ENCODE measurements around the gene GSTM5. TPM values are rescaled to one million over a fixed set of nuclear protein-coding genes. Genes with fewer than 3 reads are reported as not detected.
A peak's percentile ranks its signal among the peaks of the same experiment; 100 is the strongest.

GSTM5 gene
- total RNA-seq, 1 experiment from 2014 or later, result 0.11 TPM

DNA sequence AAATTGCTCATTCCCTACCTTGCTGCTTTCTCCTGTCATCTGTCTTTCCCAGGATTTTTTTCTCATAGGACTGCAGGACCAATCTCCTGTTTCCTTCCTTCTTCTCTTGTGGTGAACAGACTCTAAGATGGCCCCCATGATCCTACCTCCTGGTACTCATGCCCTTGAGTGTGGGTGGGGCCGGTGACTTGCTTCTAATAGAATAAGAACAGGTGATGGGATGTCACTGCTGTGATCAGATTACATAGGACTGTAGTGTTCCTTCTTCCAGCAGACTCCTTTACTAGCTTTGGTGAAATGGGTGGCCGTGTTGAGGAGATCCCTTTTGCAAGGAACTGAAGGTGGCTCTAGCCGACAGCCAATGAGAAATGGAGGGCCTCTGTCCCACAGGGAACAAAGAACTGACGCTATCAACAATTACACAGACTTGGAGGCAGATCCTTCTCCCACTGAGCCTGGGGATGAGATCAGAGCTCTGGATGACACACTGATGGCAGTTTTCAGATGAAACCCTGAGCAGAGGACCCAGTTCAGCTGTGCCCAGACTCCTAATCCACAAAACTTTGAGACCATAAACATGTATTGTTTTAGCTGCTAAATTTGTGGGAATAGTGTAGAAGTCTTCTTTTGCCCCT, 21.3 kb downstream of the GSTM5 start:
- TF ChIP-seq OVOL2 (CRISPR knock-in tag; IDR thresholded peaks at IDR 0.05; ENCODE audit: borderline replicate concordance) (no peak), ZNF138 (CRISPR knock-in tag; conservative IDR thresholded peaks at IDR 0.05) (no peak), HMGXB4 (CRISPR knock-in tag; IDR thresholded peaks at IDR 0.05) (no peak), FOXK1 (CRISPR knock-in tag; IDR thresholded peaks at IDR 0.05) (no peak), ZNF121 (CRISPR knock-in tag; IDR thresholded peaks at IDR 0.05) (no peak), ZNF317 (CRISPR knock-in tag; IDR thresholded peaks at IDR 0.05; ENCODE audit: borderline replicate concordance, low read depth) (no peak)
- DNase-seq (ENCODE audit: low spot score) (no peak), ATAC-seq (no peak)
- H3K9me3 Mint-ChIP-seq, result peaks cover 14% of the 10 kb centered on the region
- H3K36me3 Mint-ChIP-seq, result 0 out of 2 replicates have a peak, but pooled peaks cover 2% of the 10 kb centered on the region
- H3K27ac Mint-ChIP-seq, result no peak overlapping the region
- H3K4me1 Mint-ChIP-seq, result peaks cover 13% of the 10 kb centered on the region
- peaks cover 45% of the 10 kb centered on the region for H3K27me3 Mint-ChIP-seq (ENCODE audit: low read depth)
- POLR2A ChIA-PET, result no interaction called here
- no peak overlapping the region for H3K4me3 Mint-ChIP-seq
- CTCF ChIA-PET, result interaction anchor here (1.0 to 2.2 kb wide), 2 partner anchors 93 to 103 kb away, joined by 6 to 8 read pairs; no protein-coding TSS in a partner anchor

DNA sequence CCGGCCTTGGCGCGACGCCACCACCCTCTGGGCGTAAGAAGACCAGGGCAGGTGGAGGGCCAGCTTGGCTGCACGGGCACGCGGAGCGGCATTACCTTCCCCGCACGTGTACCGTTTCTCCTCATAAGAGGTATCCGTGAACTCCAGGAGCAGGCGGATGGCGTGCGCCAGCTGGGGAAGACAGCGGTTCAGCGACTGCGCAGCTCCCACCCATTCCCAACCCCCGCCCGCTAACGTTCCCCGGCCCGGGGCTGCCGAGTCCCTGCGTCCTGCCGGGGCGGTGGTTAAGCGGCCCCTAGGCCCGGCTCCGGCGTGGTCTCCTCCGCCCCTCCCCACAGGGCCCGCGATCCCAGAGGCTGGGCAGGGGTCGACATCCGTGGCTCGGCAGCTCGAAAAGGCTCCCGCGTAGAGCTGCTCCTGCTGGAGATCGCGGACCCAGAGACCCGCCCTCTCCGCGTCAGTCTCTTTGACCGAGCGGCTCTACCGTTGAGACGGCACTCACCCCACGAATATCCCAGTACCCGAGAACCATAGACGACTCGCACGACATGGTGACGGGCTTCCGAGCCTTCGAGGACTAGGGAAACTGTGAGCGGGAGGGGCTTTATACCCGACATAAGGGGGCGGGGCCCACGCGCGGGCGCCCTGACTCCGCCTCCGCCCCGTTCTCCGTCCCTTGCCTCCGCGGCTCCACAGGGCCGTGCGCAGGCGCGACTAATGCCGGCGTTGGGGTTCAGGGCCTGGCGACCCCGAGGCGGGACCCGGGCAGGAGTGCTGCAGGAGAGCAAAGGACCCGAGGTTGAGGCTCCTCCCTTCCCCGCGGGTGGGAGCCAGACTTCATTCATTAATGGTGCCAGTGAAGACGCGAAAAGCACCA, 27.9 kb downstream of the GSTM5 start:
- H3K27me3 Mint-ChIP-seq (ENCODE audit: low read depth), result peaks cover 70% of the 10 kb centered on the region
- TF ChIP-seq SMAD3 (CRISPR knock-in tag; IDR thresholded peaks at IDR 0.05; ENCODE audit: borderline replicate concordance) (no peak), SP1 (CRISPR knock-in tag; conservative IDR thresholded peaks at IDR 0.05) (peak; percentile 88), ZNF263 (CRISPR knock-in tag; IDR thresholded peaks at IDR 0.05; ENCODE audit: low read depth) (no peak), FOXP1 (CRISPR knock-in tag; IDR thresholded peaks at IDR 0.05; ENCODE audit: borderline replicate concordance) (0 out of 2 replicates have a peak, but pooled peaks have one; percentile 45), PREB (CRISPR knock-in tag; IDR thresholded peaks at IDR 0.05; ENCODE audit: borderline replicate concordance) (no peak), ETV6 (CRISPR knock-in tag; IDR thresholded peaks at IDR 0.05) (no peak), HMGA2 (CRISPR knock-in tag; IDR thresholded peaks at IDR 0.05) (no peak), AR (CRISPR knock-in tag; IDR thresholded peaks at IDR 0.05) (no peak), NFE2L1 (CRISPR knock-in tag; IDR thresholded peaks at IDR 0.05) (0 out of 2 replicates have a peak, but pooled peaks have one; percentile 24), TEAD1 (CRISPR knock-in tag; IDR thresholded peaks at IDR 0.05) (no peak; the same call in none of the 2 replicates), ZNF232 (CRISPR knock-in tag; IDR thresholded peaks at IDR 0.05) (0 out of 2 replicates have a peak, but pooled peaks have one; percentile 15), OVOL2 (CRISPR knock-in tag; IDR thresholded peaks at IDR 0.05; ENCODE audit: borderline replicate concordance) (no peak), FOXK1 (CRISPR knock-in tag; IDR thresholded peaks at IDR 0.05) (no peak), GABPB1 (CRISPR knock-in tag; IDR thresholded peaks at IDR 0.05) (peak; percentile 35), EMX1 (CRISPR knock-in tag; IDR thresholded peaks at IDR 0.05) (no peak), ERG (CRISPR knock-in tag; IDR thresholded peaks at IDR 0.05) (no peak), ZNF425 (CRISPR knock-in tag; conservative IDR thresholded peaks at IDR 0.05) (no peak)
- TF ChIP-seq, protein P1, sequence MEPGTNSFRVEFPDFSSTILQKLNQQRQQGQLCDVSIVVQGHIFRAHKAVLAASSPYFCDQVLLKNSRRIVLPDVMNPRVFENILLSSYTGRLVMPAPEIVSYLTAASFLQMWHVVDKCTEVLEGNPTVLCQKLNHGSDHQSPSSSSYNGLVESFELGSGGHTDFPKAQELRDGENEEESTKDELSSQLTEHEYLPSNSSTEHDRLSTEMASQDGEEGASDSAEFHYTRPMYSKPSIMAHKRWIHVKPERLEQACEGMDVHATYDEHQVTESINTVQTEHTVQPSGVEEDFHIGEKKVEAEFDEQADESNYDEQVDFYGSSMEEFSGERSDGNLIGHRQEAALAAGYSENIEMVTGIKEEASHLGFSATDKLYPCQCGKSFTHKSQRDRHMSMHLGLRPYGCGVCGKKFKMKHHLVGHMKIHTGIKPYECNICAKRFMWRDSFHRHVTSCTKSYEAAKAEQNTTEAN (CRISPR knock-in tag; IDR thresholded peaks at IDR 0.05), result no peak

More for the DNA sequence above, 27.9 kb downstream of the GSTM5 start:
- Mint-ChIP-seq H3K36me3 (no peaks in the 10 kb centered on the region), H3K9me3 (no peaks in the 10 kb centered on the region), H3K4me3 (peak overlapping the region; percentile 64), H3K4me1 (peaks cover 9% of the 10 kb centered on the region), H3K27ac (no peak overlapping the region)
- CTCF ChIA-PET, result interaction anchor here (0.6 to 2.7 kb wide), 14 partner anchors 34 to 366 kb away, joined by 3 to 26 read pairs (median 4); partner anchors contain the start of gene AHCYL1
- DNase-seq (ENCODE audit: low spot score), result peak; percentile 72
- POLR2A ChIA-PET, result interaction anchor here (0.6 kb wide), 1 partner anchor 53 kb away, joined by 3 read pairs; no protein-coding TSS in a partner anchor
- ATAC-seq, result peak; percentile 88

All from WTC11 (cell line).